GM21619 (cell line): ENCODE data around the gene C1QTNF8.

Experiments used
- ATAC-seq: cut with Tn5 transposase; IDR thresholded peaks from one replicate; pipeline ENCODE4 v1.9.1; 2021; ENCODE audit not compliant: unreplicated experiment

C1QTNF8 gene

GRCh38 chr16:1079786-1080525 lies 16.1 kb downstream of the C1QTNF8 start:
- no peak for ATAC-seq

DNA sequence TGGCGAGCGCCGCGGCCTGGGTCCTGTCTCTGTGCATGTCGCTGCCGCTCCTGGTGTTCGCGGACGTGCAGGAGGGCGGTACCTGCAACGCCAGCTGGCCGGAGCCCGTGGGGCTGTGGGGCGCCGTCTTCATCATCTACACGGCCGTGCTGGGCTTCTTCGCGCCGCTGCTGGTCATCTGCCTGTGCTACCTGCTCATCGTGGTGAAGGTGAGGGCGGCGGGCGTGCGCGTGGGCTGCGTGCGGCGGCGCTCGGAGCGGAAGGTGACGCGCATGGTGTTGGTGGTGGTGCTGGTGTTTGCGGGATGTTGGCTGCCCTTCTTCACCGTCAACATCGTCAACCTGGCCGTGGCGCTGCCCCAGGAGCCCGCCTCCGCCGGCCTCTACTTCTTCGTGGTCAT lies 16.7 kb downstream of the C1QTNF8 start:
- no peak for ATAC-seq

- ATAC-seq, result no peak
These were observed 17.4 kb downstream of the C1QTNF8 start for GRCh38 chr16:1078579-1079021.

DNA sequence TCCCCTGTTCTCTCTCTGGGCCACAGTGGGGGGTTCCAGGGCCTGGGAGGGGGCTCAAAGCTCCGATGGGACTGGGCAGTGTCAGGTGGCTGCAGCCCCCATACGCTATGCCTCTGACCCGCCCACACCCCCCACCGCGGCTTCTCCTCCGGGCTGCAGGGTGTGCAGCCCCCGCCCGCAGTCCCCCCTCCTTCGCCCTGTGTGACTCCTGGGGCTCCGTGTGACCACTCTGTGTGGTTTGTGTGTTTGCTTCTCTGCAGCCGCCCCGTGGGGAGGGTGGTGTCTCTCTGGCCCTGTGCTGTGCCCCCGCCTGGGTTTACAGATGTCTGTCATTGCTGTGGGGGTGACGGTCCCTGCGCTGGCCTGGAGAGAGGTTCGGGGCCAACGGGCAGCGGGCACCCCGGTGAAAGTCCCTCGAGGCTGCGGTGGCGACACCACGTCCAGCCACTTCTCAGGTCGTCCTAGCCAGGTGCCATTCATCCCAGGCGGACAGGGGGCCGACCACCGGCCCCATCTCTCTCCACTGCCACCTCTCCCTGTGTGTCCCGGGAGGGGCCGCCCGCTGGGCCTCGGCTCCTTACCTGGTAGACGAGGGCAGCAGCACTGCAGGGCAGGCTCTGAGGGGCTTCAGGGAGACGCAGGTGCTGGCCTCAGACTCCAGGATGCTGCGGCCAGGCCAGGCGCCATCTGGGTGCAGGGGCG lies 18.0 kb downstream of the C1QTNF8 start:
- ATAC-seq, result no peak

GRCh38 chr16:1076801-1077576 lies 19.1 kb downstream of the C1QTNF8 start:
- ATAC-seq, result no peak

- ATAC-seq, result no peak
These were observed 20.5 kb downstream of the C1QTNF8 start for GRCh38 chr16:1075546-1075945.

DNA sequence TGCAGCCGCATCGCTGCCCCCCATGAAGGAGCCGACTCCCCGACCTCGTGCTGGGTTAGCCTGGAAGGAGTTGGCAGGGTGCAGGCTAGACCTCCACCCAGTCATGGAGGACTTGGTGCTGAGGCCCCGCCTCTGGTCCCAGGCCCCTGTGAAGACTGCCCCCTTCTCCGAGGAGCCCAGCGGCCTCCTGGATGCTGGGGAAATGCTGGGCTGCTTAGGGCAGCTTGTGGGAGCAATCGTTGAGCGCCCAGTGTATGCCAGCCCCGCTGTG lies 21.7 kb downstream of the C1QTNF8 start:
- ATAC-seq, result no peak

DNA sequence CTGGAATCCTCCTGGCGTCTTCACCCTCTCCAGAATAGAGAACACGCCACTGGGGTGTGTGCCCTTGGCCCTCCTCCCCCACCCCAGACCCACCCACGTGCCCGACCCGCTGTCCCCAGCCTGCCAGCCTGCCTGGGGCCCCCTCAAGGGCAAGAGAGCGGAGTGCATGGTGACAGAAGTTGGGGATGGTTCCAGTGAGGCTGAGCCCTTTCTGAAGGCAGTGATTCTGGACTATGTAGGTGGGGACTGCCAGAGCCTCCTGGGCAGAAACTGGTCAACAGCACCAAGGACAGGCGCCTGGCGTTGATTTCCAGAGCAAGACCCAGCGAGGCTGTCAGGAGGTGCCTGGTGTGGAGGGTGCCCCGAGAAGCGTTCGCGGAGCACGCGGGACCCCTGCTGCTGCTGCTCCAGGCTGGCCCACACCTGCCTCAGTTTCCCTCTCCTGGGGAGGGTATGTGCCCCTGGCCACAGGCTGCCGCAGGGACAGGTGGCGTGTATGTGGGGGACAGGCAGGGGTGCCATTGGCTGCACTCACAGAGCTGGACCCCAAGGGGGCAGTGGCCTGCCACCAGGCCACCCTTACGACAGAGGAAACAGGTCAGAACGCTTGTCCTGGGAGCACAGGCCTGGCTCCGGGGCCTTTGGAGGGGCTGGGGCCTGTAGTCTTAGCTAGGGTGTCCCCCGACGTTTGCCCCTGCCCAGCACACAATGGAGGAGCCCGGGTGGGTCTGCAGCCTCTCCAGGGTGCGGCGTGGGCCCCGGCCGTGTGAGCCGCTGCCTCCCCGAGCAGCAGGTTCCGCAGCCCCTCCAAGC lies 22.3 kb downstream of the C1QTNF8 start:
- no peak for ATAC-seq

GRCh38 chr16:1073262-1073558 lies 22.8 kb downstream of the C1QTNF8 start:
- no peak for ATAC-seq

DNA sequence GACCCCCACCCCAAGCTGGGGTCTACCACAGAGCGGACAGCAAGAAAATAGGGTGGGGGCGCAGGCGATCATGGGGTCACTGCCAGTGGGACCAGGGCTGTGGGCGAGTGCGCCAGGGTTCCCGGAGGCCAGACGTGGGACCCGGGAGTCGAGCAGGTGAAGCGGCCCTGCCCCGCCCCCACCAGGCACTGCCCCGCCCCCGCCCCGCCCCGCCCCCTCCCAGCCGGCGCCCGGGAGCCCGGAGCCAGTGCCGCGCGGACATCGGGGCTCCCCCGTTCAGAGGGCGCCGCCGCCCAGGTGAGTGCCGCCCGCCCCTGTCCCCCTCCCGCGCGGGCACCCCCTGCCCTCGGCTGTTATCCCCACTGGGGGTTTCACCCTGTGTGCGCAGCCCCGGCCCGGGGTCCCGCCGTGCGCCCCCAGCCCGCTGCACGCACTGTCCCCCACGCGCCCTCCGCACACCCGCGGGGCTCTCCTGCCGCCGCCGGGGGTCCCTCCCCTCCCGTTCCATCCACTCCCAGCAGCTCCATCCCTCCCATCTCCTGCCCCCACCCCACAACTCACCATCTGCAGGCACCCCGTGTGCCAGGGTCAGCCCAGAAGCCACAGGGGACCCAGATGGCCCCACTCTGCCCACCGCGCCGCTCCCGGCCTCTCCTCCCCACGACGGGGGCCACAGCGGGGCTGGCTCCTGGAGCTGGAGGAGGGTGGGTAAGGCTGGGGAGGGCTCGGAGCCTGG lies 23.4 kb downstream of the C1QTNF8 start, which contains the start of gene SSTR5:
TSS of gene SSTR5 (plus strand) at position 222 of the 736 bp plus-strand sequence. CDS start 6,122 bp downstream, outside the sequence.
- no peak for ATAC-seq

DNA sequence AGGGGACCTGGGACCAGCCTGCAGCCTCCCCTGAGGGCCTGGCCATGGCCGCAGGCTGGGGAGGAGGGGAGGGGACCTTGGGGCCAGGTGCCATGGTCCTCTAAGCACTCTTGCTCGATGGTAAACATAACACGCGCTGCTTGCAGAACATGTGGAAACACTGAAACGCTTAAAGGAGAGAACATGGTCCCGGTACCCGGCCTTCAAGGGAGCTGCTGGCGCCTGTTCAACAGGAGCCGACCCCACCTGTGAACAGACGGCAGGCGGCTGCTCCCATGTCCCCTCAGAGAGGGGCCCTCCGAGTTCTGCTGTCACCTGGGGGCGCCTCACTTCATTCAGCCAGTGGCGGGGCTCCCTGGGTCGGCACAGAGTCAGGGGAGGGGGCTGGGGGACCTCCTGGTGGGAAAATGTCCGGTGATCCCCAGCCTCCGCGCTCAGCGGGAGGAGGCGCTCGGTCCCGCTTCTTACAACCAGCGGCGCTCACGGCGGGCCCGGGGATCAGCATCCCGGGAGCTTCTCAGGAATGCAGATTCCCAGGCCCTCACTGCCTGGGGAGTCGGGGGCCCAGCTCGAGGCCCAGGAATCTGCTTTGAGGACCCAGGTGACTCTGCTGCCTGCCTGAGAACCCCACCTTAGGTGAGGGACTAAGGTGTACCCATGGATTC lies 24.4 kb downstream of the C1QTNF8 start:
- no peak for ATAC-seq

DNA sequence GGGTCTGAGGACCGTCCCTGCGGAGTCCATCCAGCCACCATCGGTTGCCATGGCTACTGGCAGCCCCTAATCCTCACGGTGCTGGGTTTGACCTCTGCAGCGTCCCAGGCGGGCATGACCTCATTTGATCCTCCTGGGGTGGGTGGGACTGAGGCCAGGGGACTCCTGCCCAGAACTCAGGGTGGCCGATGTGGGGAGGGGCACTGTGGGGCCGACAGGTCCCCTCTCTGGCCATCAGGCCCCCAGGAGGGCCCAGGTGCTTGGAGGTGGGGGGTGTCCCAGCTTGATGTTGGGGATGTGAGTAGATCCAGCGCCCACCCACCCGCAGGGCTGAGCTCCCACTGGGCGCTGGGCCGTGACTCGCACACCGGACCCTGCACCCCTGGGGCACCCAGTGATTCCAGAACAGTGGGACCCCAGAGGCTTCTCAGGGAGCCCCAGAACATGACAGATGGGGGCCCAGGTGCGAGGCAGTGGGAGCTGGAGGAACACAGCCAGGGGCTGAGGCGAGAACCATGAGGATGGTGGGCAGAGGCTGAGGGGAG lies 25.1 kb downstream of the C1QTNF8 start:
- ATAC-seq, result no peak

GRCh38 chr16:1070084-1070863 lies 25.8 kb downstream of the C1QTNF8 start:
- ATAC-seq, result no peak

- ATAC-seq, result no peak
These were observed 26.9 kb downstream of the C1QTNF8 start for GRCh38 chr16:1069154-1069553.

- ATAC-seq, result no peak
These were observed 27.6 kb downstream of the C1QTNF8 start for GRCh38 chr16:1068451-1068850.

GRCh38 chr16:1067629-1068028 lies 28.4 kb downstream of the C1QTNF8 start:
- no peak for ATAC-seq

GRCh38 chr16:1066584-1067172 lies 29.4 kb downstream of the C1QTNF8 start:
- ATAC-seq, result no peak

DNA sequence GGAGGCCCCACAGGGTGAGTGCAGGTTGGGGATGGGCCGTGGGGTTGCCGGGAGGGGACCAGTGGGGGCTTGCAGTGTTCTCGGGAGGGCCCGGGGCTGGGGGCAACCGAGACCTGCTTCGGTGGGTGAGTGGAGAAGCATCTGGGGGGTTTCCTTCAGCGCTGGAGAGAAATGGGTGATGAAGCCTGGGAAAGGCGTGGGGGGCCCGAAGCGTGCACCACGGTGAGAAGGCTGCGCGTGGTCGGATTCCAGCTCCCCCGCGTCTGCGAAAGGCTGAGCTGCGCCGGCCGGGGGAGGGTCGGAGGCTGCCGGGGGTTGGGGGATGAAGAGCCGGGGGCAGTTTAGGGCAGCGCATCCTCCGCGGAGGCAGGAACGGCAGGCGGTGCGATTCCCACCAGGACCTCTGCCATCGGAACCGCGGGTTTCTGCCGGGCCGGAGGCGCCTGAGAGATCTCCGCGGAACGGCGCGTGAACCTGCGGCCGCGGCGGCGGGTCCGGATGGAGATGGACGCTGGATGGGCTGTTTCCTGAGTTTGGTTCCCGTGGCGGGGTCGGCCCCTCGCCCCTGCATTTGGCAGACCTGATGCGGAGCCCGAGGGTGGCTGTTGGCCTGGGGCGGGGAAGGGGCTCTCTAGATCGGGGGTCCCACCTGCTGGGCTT lies 30.4 kb downstream of the C1QTNF8 start:
- no peak for ATAC-seq
